Neuronal stem cell (in vitro differentiated cells): ENCODE data around the gene MGAT1.
A peak's percentile ranks its signal among the peaks of the same experiment; 100 is the strongest.

Source experiments
- DNase-seq: peaks from one replicate; pipeline ENCODE4 v3.0.0-alpha.2; 2013; ENCODE audit warnings: low spot score
- H2AFZ ChIP-seq: one replicate; pipeline ENCODE4 v1.6.1; 2013; ENCODE audit warnings: mild to moderate bottlenecking, low read length, inconsistent platforms
- H2AK5ac ChIP-seq: 2 replicates; pipeline ENCODE4 v1.6.1; 2013; ENCODE audit warnings: low read depth, mild to moderate bottlenecking, inconsistent platforms, low read length, moderate library complexity, mixed read lengths
- H2BK120ac ChIP-seq: 2 replicates; pipeline ENCODE4 v1.6.1; 2013; ENCODE audit warnings: low read depth, mild to moderate bottlenecking, inconsistent platforms, low read length, moderate library complexity, mixed read lengths
- H2BK12ac ChIP-seq: one replicate; pipeline ENCODE4 v1.6.1; 2013; ENCODE audit warnings: low read length, inconsistent platforms
- H2BK15ac ChIP-seq: 2 replicates; pipeline ENCODE4 v1.6.1; 2013; ENCODE audit warnings: mild to moderate bottlenecking, low read length, inconsistent platforms, mixed read lengths
- H2BK5ac ChIP-seq: one replicate; pipeline ENCODE4 v1.6.1; 2013; ENCODE audit warnings: inconsistent platforms, mild to moderate bottlenecking, low read length, moderate library complexity
- H3K14ac ChIP-seq: one replicate; pipeline ENCODE4 v1.6.1; 2013; ENCODE audit warnings: low read length, inconsistent platforms
- H3K18ac ChIP-seq: 2 replicates; pipeline ENCODE4 v1.6.1; 2013; ENCODE audit warnings: low read length, inconsistent platforms
- H3K23ac ChIP-seq: 2 replicates; pipeline ENCODE4 v1.6.1; 2013; ENCODE audit warnings: low read depth, mild to moderate bottlenecking, mixed read lengths, low read length, inconsistent platforms; ENCODE audit not compliant: poor library complexity
- H3K27ac ChIP-seq: replicated peaks from 3 replicates; pipeline ENCODE4 v1.5.1; 2013; ENCODE audit warnings: low read length, inconsistent platforms
- H3K27me3 ChIP-seq, 3 experiments: 2 replicates each; pipeline ENCODE4 v1.6.1; 2013; ENCODE audit warnings: low read length in 3 of 3, mild to moderate bottlenecking in 2 of 3, inconsistent platforms in 1 of 3, low read depth in 1 of 3, mixed read lengths in 1 of 3, moderate library complexity in 1 of 3; ENCODE audit not compliant: control insufficient read depth in 3 of 3, insufficient read depth in 3 of 3
- H3K36me3 ChIP-seq, 2 donors: replicated peaks in 1 of 2; 2 replicates each; pipeline ENCODE4 v1.6.1; 2013; ENCODE audit warnings: low read length in 2 of 2; ENCODE audit not compliant: control insufficient read depth in 2 of 2, insufficient read depth in 2 of 2
- H3K4ac ChIP-seq: 2 replicates; pipeline ENCODE4 v1.6.1; 2013; ENCODE audit warnings: inconsistent platforms, mild to moderate bottlenecking, low read length, moderate library complexity
- H3K4me1 ChIP-seq, 2 donors: 1 replicate in 1 of 2; 2 replicates in 1 of 2; pipeline ENCODE4 v1.6.1; 2013; ENCODE audit warnings: low read length in 2 of 2, low read depth in 1 of 2; ENCODE audit not compliant: control insufficient read depth in 2 of 2, insufficient read depth in 1 of 2
- H3K4me2 ChIP-seq: one replicate; pipeline ENCODE4 v1.6.1; 2013; ENCODE audit warnings: mild to moderate bottlenecking, low read length, inconsistent platforms; ENCODE audit not compliant: insufficient read depth, poor library complexity, severe bottlenecking
- H3K4me3 ChIP-seq, 2 donors: 2 replicates each; pipeline ENCODE4 v1.5.1; 2013; ENCODE audit warnings: low read length in 2 of 2, mild to moderate bottlenecking in 2 of 2, inconsistent platforms in 1 of 2, moderate library complexity in 1 of 2
- H3K79me1 ChIP-seq: one replicate; pipeline ENCODE4 v1.6.1; 2013; ENCODE audit warnings: low read depth, mild to moderate bottlenecking, inconsistent platforms, low read length, moderate library complexity
- H3K9ac ChIP-seq: one replicate; pipeline ENCODE4 v1.6.1; 2013; ENCODE audit warnings: mild to moderate bottlenecking, low read depth, low read length, inconsistent platforms; ENCODE audit not compliant: poor library complexity
- H3K9me3 ChIP-seq, 2 donors: replicated peaks in 1 of 2; 2 replicates each; pipeline versions ENCODE3 to v1.6.1; 2013; ENCODE audit warnings: low read length in 2 of 2, mild to moderate bottlenecking in 2 of 2, inconsistent platforms in 1 of 2, low read depth in 1 of 2, mixed read lengths in 1 of 2, moderate library complexity in 1 of 2; ENCODE audit not compliant: control insufficient read depth in 2 of 2, insufficient read depth in 1 of 2
- H4K8ac ChIP-seq: one replicate; pipeline ENCODE4 v1.6.1; 2013; ENCODE audit warnings: low read depth, mild to moderate bottlenecking, inconsistent platforms, low read length, moderate library complexity
- H4K91ac ChIP-seq: one replicate; pipeline ENCODE4 v1.6.1; 2013; ENCODE audit warnings: low read length, low read depth, mild to moderate bottlenecking, inconsistent platforms; ENCODE audit not compliant: poor library complexity
- WGBS, 2 donors: extraction: QIAGEN DNeasy Blood & Tissue Kit; methylation state at CpG; one replicate each; pipeline ENCODE4 v1.1.7; 2013; ENCODE audit warnings: missing lambda C conversion rate in 2 of 2, mixed read lengths in 1 of 2; ENCODE audit not compliant: insufficient read length in 2 of 2, insufficient replicate concordance in 1 of 2; ENCODE audit errors: extremely low coverage in 2 of 2; 5-methylcytosine and 5-hydroxymethylcytosine counted together

The MGAT1 gene

GRCh38 chr5:180786531-180787398 lies 15.8 kb downstream of the MGAT1 start:
- H3K14ac ChIP-seq = no peak overlapping the region
- H4K91ac ChIP-seq = peak overlapping the region; percentile 65
- H2BK15ac ChIP-seq = no peak overlapping the region
- H3K18ac ChIP-seq = peak overlapping the region; percentile 21
- no peak overlapping the region for H2BK12ac ChIP-seq
- peaks cover 10 to 30% of the 10 kb centered on the region in 2 donors for H3K36me3 ChIP-seq
- no peak overlapping the region for H4K8ac ChIP-seq
- H2AK5ac ChIP-seq = no peak overlapping the region
- H3K9me3 ChIP-seq = no peaks in the 10 kb centered on the region
- H3K9ac ChIP-seq = no peak overlapping the region
- H3K27me3 ChIP-seq = no peaks in the 10 kb centered on the region
- peak overlapping the region; percentile 64 for H3K27ac ChIP-seq
- H2BK5ac ChIP-seq = peak overlapping the region; percentile 30
- no CpG with 5 or more reads among the region's 21 CpGs for WGBS, 2 donors
- peak overlapping the region; percentile 3 for H3K23ac ChIP-seq
- H3K4me3 ChIP-seq = no peak overlapping the region
- peak overlapping the region; percentile 84 for H2AFZ ChIP-seq
- no peak overlapping the region for H3K4ac ChIP-seq
- no peak overlapping the region for H2BK120ac ChIP-seq
- H3K4me1 ChIP-seq = peaks cover 22 to 24% of the 10 kb centered on the region in 2 donors
- H3K4me2 ChIP-seq = no peak overlapping the region
- peaks cover 1% of the 10 kb centered on the region for H3K79me1 ChIP-seq
- DNase-seq = no peak

- Histone ChIP-seq H3K79me1 (no peaks in the 10 kb centered on the region), H2BK120ac (no peak overlapping the region), H3K4me2 (no peak overlapping the region), H2AK5ac (peak overlapping the region; percentile 1), H3K4me3 (peak overlapping the region in 1 of 2 donors; percentile 23), H4K91ac (no peak overlapping the region), H2BK12ac (no peak overlapping the region), H2BK15ac (no peak overlapping the region), H3K4me1 (peaks cover 22 to 24% of the 10 kb centered on the region in 2 donors), H3K27me3 (no peaks in the 10 kb centered on the region), H3K36me3 (peaks cover 6 to 21% of the 10 kb centered on the region in 2 donors), H3K27ac (peak overlapping the region; percentile 64), H3K23ac (no peak overlapping the region), H3K18ac (no peak overlapping the region), H4K8ac (no peak overlapping the region), H3K9ac (no peak overlapping the region), H2AFZ (peak overlapping the region; percentile 84), H3K14ac (no peak overlapping the region), H3K4ac (no peak overlapping the region), H2BK5ac (peak overlapping the region; percentile 30), H3K9me3 (no peaks in the 10 kb centered on the region)
- peak; percentile 62 for DNase-seq
- WGBS, 2 donors = no CpG with 5 or more reads among the region's 5 CpGs
Measured at GRCh38 chr5:180785794-180786221, 16.8 kb downstream of the MGAT1 start.

- WGBS, 2 donors = no CpG with 5 or more reads among the region's 15 CpGs
- H3K4me3 ChIP-seq = no peak overlapping the region
- no peak for DNase-seq
Measured at GRCh38 chr5:180785121-180785781, 17.4 kb downstream of the MGAT1 start.

More at GRCh38 chr5:180785121-180785781, 17.4 kb downstream of the MGAT1 start:
- H3K36me3 ChIP-seq = peaks cover 4 to 15% of the 10 kb centered on the region in 2 donors
- peak overlapping the region; percentile 20 for H3K18ac ChIP-seq
- no peak overlapping the region for H3K14ac ChIP-seq
- no peak overlapping the region for H4K91ac ChIP-seq
- no peak overlapping the region for H2BK12ac ChIP-seq
- peak overlapping the region; percentile 3 for H3K23ac ChIP-seq
- no peaks in the 10 kb centered on the region for H3K9me3 ChIP-seq
- peak overlapping the region; percentile 43 for H2AK5ac ChIP-seq
- no peak overlapping the region for H4K8ac ChIP-seq
- no peak overlapping the region for H2BK5ac ChIP-seq
- no peak overlapping the region for H3K9ac ChIP-seq
- H3K4me1 ChIP-seq = peaks cover 22 to 24% of the 10 kb centered on the region in 2 donors
- H2BK120ac ChIP-seq = no peak overlapping the region
- no peak overlapping the region for H3K4me2 ChIP-seq
- H3K4ac ChIP-seq = no peak overlapping the region
- peak overlapping the region; percentile 64 for H3K27ac ChIP-seq
- no peak overlapping the region for H2BK15ac ChIP-seq
- no peaks in the 10 kb centered on the region for H3K79me1 ChIP-seq
- H3K27me3 ChIP-seq = no peaks in the 10 kb centered on the region
- H2AFZ ChIP-seq = peak overlapping the region; percentile 84
